Dermis microvascular lymphatic vessel endothelial cell (primary cell): Measurements from ENCODE around the gene DNAJC15. TPM values are rescaled to one million over a fixed set of nuclear protein-coding genes. Genes with fewer than 3 reads are reported as not detected.

Experiments used
- DNase-seq, 2 donors: peaks; one replicate each; pipeline versions ENCODE4 v3.0.0 to v3.0.0-alpha.2; 2010; ENCODE audit warnings: low read depth in 2 of 2
- total RNA-seq: library from RNA; depleted of rRNA; stranded (reverse); fragments of >200 nt; gene quantifications from 2 replicates; pipeline ENCODE4 v1.2.1, GENCODE V29; 2014

DNAJC15 gene
- total RNA-seq, 1 donor from 2014 or later = 17.5 TPM

DNA sequence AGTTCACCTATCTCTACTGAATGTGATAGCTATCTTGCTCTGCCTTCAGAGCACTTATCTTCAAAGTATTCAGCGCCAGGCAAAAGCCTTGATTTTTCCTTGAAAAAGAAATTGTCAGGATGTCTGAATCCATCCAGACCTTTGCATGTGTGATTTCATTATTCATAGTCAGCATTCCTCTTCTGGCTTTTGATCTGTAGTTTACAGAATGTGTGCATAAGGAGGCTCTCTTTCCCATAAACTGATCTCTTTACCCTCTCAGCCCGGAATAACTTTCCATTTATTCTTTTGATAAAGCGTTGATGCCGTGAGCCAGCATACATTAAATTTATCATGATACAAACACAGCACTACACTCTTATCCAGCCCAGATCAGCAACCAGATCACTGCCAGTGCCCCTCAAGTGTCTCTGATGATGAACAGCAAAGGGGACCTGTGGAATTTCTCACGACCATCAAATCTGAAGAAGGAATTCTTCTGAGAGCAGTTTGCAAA is 130.8 kb downstream of the DNAJC15 start:
- DNase-seq = no peak

- no peak for DNase-seq
Measured at GRCh38 chr13:43154839-43155238, 131.5 kb downstream of the DNAJC15 start.

DNA sequence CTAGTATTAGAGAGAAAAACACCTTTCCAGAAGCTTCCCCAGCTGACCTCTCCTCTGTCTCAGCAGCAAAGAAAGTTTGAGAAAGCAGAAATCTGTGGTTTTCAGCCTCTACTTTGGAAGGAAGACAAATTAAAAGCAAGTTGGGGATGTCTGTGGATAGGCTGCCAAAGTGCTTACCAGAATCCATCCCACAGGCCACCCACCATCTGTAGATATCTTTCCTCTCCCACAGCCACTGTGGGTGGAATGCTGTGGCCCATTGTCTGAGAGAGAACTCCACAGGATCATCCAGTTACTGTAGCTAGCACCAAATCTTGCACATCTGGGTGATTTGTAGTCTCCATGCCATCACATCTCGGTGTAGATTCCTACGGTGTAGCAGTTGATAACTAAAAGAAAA is 133.5 kb downstream of the DNAJC15 start:
- DNase-seq = no peak

DNA sequence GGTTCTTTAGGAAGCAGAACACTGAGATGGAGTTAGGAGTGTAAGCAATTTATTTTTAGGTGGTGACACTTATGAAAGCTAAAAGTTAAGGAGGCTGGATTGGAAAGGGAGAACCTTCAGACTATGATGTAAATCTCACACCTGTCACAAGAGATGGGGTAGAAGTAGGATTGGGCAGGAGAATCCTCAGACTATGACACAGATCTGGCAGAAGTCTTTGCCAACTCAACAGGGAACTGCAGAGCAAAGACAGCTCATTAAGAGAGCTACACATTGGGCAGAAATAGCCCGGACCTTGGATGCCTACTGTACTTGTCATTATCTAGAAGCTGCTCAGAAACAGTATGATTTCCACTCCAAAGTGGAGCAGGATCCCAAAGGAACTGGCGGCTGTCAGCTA is 134.4 kb downstream of the DNAJC15 start:
- no peak for DNase-seq

- no peak for DNase-seq
Measured at GRCh38 chr13:43158516-43158915, 135.1 kb downstream of the DNAJC15 start.

DNA sequence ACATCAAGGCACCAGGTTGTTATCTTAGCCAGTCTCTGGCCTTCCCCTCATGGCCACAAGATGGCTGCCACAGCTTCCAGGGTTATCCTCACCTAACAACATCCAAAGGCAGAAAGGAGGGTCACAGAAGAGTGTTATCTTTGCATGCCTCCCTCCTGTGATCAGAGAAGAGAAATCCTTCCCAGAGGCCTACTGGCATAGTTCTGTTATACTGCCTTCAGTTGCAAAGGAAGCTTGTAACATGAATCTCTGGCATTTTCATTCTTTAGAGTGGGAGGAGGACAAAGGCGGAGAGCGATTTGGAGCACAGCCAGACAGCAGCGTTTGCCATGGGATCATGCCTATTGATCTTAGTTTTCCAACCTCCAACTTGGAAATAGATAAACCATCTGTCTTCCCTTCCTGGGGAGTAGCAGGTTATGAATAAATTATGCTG is 135.7 kb downstream of the DNAJC15 start:
- DNase-seq = peak in 1 of 2 donors; percentile 16

Other genes with a start within 250 kb of the DNAJC15 start
- not detected in 2 replicates for gene FAM216B, start 242.0 kb upstream of the DNAJC15 start, total RNA-seq
- gene EPSTI1, start 31.3 kb upstream of the DNAJC15 start, total RNA-seq = 2.3 and 3.4 TPM in 2 replicates